ENCODE data around the gene TMEM244.
"Not testable (repeated sequence)": the region's sequence is repeated elsewhere in the genome, so short reads cannot be mapped to it uniquely, and the experiment has no call there.

The TMEM244 gene

GRCh38 chr6:129866688-129867087, 5.6 kb upstream of the TMEM244 start:
- no peak for DNase-seq (ENCODE audit: low spot score)

- DNase-seq (ENCODE audit: low spot score), result no peak
Measured at GRCh38 chr6:129866256-129866655, 5.1 kb upstream of the TMEM244 start.

GRCh38 chr6:129865013-129865412, 3.9 kb upstream of the TMEM244 start:
- no peak for DNase-seq (ENCODE audit: low spot score)

- no peak for DNase-seq (ENCODE audit: low spot score)
Measured at GRCh38 chr6:129863664-129864063, 2.5 kb upstream of the TMEM244 start.

- DNase-seq (ENCODE audit: low spot score), result no peak
Measured at GRCh38 chr6:129859524-129859923, 1.6 kb downstream of the TMEM244 start.

GRCh38 chr6:129857838-129858237, 3.3 kb downstream of the TMEM244 start:
- DNase-seq (ENCODE audit: low spot score), result no peak

- no peak for DNase-seq (ENCODE audit: low spot score)
Measured at GRCh38 chr6:129853996-129854711, 7.0 kb downstream of the TMEM244 start.

GRCh38 chr6:129852257-129852858, 8.8 kb downstream of the TMEM244 start:
- DNase-seq (ENCODE audit: low spot score), result no peak

GRCh38 chr6:129849456-129849855, 11.7 kb downstream of the TMEM244 start:
- DNase-seq (ENCODE audit: low spot score), result no peak

- DNase-seq (ENCODE audit: low spot score), result no peak
Measured at GRCh38 chr6:129846761-129847160, 14.4 kb downstream of the TMEM244 start.

GRCh38 chr6:129845696-129846095, 15.4 kb downstream of the TMEM244 start:
- DNase-seq (ENCODE audit: low spot score), result no peak

- peak; percentile 38 for DNase-seq (ENCODE audit: low spot score)
Measured at GRCh38 chr6:129844118-129844891, 16.8 kb downstream of the TMEM244 start.

GRCh38 chr6:129843573-129843972, 17.5 kb downstream of the TMEM244 start:
- DNase-seq (ENCODE audit: low spot score), result no peak

- DNase-seq (ENCODE audit: low spot score), result no peak
Measured at GRCh38 chr6:129842881-129843409, 18.2 kb downstream of the TMEM244 start.

- DNase-seq (ENCODE audit: low spot score), result no peak
Measured at GRCh38 chr6:129842137-129842536, 19.0 kb downstream of the TMEM244 start.

GRCh38 chr6:129839562-129839961, 21.6 kb downstream of the TMEM244 start:
- DNase-seq (ENCODE audit: low spot score), result not testable (repeated sequence)

GRCh38 chr6:129835691-129836090, 25.4 kb downstream of the TMEM244 start:
- no peak for DNase-seq (ENCODE audit: low spot score)

- DNase-seq (ENCODE audit: low spot score), result no peak
Measured at GRCh38 chr6:129832299-129832698, 28.8 kb downstream of the TMEM244 start.

GRCh38 chr6:129828229-129828628, 32.9 kb downstream of the TMEM244 start:
- no peak for DNase-seq (ENCODE audit: low spot score)

- no peak for DNase-seq (ENCODE audit: low spot score)
Measured at GRCh38 chr6:129818251-129818650, 42.9 kb downstream of the TMEM244 start.

- no peak for DNase-seq (ENCODE audit: low spot score)
Measured at GRCh38 chr6:129817821-129818220, 43.3 kb downstream of the TMEM244 start.

GRCh38 chr6:129817332-129817731, 43.8 kb downstream of the TMEM244 start:
- no peak for DNase-seq (ENCODE audit: low spot score)
